Posterior cingulate gyrus (tissue), 11 donors: ENCODE data around the gene HOXB6.
A peak's percentile ranks its signal among the peaks of the same experiment; 100 is the strongest.

Experiments used
- DNase-seq, 10 donors: peaks; one replicate each; pipeline versions ENCODE4 v3.0.0 to v3.0.0-alpha.2; 2020 to 2021; ENCODE audit warnings: mixed read lengths in 3 of 10
- intact Hi-C: fragments of 100-400 bp; cut with DNase I; formaldehyde crosslinking; loops from one replicate; pipeline ENCODE4 v1.15.1; 2023

HOXB6 gene

DNA sequence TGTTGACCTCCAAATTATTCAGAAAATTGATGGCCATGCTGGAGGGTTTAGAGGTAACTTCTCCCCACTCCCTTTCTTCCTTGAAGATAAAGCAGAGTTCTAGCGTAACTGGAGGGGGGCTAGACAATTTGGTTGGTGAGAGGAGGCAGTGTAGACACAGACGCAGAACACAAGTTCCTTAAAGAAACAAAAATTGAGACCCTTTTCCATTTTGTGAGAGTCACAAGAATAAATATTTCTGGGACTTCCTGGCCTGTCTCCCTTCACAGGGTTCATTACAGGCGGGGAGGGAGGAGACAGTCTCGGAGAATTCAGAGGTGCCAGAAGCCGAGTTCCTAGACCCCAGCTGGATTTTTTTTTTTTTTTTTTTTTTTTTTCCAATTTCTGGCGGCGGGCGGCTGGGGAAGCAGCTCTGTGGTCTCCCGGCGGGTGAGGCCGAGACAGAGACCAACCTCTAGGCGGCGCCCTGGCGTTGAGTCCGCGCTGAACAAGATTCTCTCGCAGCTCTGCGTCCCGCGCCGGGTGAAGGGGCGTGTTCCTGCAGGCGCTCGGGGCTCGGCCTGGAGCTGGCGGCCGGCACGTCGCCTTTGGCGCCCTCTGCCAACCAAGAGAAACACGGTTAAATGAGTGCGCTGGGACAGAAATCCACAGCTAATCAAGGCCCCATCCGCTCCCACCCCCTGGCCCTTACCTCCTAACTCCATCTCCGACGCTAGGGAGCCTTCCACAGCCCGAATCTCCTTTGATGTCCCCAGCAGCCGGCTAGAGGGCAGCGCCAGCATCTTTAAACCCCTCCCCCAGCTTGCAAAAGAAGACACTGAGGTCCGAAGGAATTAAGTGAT is 31.6 kb upstream of the HOXB6 start:
- DNase-seq = peak in 3 of 10 donors; percentile 12 to 32 (median 30)
- intact Hi-C loops = no loop called here

- intact Hi-C loops = no loop called here
- no peak for DNase-seq
Measured at GRCh38 chr17:48634493-48635208, 29.9 kb upstream of the HOXB6 start.

DNA sequence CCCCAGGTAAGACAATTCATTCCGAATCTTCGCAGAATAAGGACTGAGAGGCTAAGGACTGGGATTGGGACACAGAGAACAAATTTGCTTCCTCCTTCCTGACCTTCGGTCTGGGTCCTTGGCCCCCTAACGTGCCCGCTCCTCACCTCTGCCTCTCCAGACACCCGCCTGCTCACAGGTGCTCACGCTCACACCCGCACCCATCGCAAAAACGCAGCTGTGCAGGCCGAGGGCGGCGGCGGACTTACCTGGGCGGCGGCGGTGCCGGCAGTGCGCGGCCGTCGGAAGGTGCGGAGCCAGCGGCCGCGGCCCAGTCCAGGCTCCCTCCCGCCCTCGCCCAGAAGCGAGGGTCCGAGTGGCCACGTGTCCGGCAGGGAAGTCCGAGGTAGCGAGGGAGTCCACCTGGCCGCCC is 28.5 kb upstream of the HOXB6 start:
- DNase-seq = peak in 1 of 10 donors; percentile 82

DNA sequence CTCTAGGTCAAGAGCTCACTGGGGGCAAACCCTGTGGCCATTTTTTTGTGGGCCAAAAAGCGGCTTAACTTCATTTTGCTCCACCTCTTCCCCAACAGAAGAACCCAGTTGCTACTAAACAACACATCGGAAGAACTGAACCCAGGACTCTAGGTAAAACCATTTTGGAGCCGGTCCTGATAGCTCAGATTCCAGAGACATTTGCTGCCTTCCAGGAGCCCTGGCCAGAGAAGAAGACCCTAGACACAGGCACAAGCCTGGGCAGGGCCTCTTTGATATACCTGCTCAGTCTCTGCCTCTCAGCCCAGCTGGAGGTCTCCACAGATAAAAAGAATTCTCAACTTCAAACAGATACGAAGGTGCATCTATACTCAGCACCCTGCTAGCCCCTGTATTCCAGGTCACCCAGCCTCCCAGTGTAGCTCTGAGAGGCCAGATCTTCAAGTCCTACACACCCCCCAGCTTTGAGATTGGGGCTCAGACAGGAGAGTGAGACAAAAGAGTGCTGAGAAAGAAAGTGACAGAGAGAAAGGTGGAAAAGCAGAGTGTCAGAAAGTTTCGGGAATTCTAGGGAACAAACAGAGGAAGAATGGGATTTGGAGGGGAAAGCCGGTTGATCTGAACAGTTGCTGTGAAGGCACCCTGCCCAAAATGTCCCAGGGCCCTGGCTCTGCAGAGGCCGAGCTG is 27.9 kb upstream of the HOXB6 start:
- no peak for DNase-seq
- intact Hi-C loops = no loop called here

More for the DNA sequence above, 28.5 kb upstream of the HOXB6 start:
- intact Hi-C loops = no loop called here

GRCh38 chr17:48631693-48632578 is 27.1 kb upstream of the HOXB6 start:
- intact Hi-C loops = no loop called here
- DNase-seq = no peak

DNA sequence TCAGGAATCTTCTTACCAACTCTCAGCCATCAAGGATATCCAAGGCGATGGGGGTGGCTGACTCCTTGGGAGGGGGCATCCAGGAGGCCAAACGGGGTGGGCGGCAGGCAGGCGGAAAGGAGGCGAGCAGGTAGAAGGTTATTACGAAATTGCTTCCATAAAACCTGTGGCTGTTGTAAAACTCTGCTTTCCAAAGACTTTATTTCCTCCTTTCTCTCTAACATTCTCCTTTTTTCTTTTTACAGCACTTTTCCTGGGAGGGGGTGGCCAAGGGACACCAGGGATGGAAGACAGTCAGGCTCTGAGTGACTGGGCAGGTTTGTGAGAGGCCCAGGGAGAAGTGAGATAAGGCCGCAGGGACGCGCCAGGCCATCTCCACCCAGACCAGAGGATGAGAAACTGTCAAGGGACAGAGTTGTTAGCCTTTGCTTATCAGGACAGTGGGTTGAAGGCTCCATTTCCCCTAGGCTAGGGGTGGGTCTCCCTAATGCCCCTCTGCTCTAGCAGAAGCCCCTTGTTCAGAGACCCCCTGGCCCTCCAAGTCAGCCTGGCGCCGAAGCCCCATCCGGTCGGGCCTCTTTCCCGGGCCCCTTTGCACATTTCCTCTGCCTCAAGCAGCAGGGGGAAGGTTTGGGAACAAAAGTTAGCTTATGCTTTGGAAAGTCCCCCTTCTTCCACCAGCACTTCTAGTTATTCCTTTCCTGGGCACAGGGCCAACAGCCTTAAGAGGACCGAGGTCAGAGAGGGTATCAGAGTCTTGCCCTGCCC is 26.3 kb upstream of the HOXB6 start:
- intact Hi-C loops = no loop called here
- DNase-seq = peak in 1 of 10 donors; percentile 67

- DNase-seq = peak in 1 of 10 donors; percentile 35
- intact Hi-C loops = no loop called here
Measured at GRCh38 chr17:48630009-48630924, 25.5 kb upstream of the HOXB6 start.

DNA sequence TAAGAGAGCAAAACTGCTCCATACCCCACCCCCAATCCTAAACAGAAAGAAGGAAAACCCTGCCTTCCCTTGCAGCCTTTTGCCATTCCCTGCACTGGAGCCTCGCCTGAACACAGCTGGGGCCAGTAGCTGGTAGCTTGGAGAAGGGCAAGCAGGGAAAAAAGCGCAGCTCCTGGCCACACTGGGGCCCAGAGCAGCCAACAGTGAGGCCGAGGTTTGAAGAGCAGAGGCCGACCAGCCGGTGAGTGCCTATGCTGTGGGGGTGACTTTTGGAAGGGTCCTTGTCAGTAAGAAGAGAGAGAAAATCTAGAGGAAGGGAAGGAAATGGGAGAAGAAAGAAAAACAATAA is 24.6 kb upstream of the HOXB6 start:
- intact Hi-C loops = no loop called here
- peak in 1 of 10 donors; percentile 32 for DNase-seq

- intact Hi-C loops = no loop called here
- DNase-seq = no peak
Measured at GRCh38 chr17:48628649-48629410, 24.0 kb upstream of the HOXB6 start.

GRCh38 chr17:48627623-48628521 is 23.1 kb upstream of the HOXB6 start:
- DNase-seq = peak in 1 of 10 donors; percentile 52
- intact Hi-C loops = no loop called here

DNA sequence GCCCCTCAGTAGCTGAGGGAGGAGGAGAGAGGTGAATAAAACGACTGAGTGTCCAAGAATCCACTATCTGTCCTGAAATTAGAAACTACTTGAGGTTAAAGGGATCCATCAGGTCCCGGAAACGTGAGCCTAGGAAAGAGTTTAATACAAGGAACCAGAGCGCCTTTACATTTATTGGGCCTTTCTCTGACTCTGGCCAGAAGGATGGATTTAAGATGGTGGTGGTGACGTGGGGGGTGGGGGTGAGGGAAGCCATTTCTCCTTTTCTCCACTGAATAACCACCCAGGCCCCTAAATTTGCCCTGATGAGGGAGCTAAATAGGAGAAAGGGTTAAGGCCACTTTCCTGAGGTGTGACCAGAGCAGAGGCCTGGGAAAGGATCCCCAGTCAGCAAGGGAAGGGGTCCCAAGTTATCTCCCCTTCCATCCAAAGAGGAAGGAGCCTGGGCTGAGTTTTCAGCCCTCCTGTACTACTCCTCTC is 22.4 kb upstream of the HOXB6 start:
- no peak for DNase-seq
- intact Hi-C loops = no loop called here

- DNase-seq = no peak
- intact Hi-C loops = no loop called here
Measured at GRCh38 chr17:48626245-48627117, 21.7 kb upstream of the HOXB6 start, which contains the start of gene HOXB9. Gene HOXB9, minus strand, starts transcription at chr17:48626358. Its CDS starts 89 bp downstream, at chr17:48626269.

- intact Hi-C loops = no loop called here
- no peak for DNase-seq
Measured at GRCh38 chr17:48625495-48626244, 20.9 kb upstream of the HOXB6 start.

DNA sequence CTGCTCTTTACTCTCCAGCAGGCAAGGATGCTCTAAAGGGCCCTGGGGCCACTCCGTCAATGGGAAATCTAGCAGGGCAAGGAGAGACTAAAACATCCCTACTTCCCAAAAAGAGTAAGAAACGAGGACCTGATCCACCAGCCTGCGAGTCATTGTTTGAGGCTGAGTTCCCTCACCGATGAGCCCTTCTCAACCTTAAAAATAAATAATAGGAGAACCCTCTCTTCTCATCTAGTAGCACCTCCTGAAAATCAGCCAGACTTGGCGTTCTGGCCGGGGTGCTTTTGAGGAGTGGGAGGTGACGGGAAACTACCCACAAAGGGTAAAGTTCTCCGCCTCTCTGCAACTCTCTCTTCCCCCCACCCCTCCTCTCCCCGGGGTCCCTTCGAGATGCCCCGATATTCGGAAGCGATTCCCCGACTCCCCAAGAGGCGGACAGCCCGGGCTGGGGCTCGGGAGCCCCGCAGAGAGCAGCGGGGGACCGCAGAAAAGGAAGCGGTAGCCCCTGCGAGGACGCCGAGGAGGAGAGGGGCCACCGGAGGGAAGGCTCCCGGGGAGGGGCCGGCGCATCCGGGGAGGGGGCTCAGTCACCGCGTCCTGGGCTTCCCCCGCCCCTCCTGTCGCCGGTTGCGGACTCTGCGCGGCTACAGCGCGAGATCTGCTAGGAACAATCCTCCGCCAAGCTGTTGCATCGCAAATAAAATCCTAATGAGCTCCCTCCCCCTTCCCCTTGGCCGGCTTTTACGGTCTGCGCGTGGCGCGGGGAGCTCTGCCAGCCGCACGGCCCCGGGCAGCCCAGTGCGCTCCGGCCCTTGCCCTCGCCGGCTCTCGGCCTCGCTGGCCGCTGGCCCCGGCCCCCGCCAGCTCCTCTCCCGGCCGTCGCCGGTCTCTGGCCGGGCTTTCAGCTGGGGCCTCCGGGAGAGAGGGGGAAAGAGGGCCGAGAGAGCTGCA is 20.0 kb upstream of the HOXB6 start:
- intact Hi-C loops = no loop called here
- DNase-seq = no peak
